Epithelial cell of proximal tubule (primary cell): ENCODE measurements around the gene KIRREL1. TPM values are rescaled to one million over a fixed set of nuclear protein-coding genes. Genes with fewer than 3 reads are reported as not detected.

Experiments used
- DNase-seq: peaks from one replicate; pipeline ENCODE4 v3.0.0-alpha.2; 2011; ENCODE audit warnings: low read depth
- H3K4me3 ChIP-seq: 2 replicates; pipeline ENCODE4 v1.5.1; 2011; ENCODE audit warnings: low read depth, mild to moderate bottlenecking, low read length
- total RNA-seq: library from RNA; depleted of rRNA; stranded (reverse); fragments of >200 nt; gene quantifications from 2 replicates; pipeline ENCODE4 v1.2.3, GENCODE V29; 2015
- TF ChIP-seq, protein P1 (sequence below): conservative IDR thresholded peaks from 2 replicates; pipeline ENCODE4 v1.5.1; 2012; ENCODE audit warnings: low read depth, mild to moderate bottlenecking, low read length

KIRREL1 gene
- total RNA-seq, 1 donor from 2014 or later: 194 TPM

GRCh38 chr1:158104891-158105290 lies 111.4 kb downstream of the KIRREL1 start:
- no peak for DNase-seq
- H3K4me3 ChIP-seq: no peak overlapping the region
- TF ChIP-seq, protein P1, sequence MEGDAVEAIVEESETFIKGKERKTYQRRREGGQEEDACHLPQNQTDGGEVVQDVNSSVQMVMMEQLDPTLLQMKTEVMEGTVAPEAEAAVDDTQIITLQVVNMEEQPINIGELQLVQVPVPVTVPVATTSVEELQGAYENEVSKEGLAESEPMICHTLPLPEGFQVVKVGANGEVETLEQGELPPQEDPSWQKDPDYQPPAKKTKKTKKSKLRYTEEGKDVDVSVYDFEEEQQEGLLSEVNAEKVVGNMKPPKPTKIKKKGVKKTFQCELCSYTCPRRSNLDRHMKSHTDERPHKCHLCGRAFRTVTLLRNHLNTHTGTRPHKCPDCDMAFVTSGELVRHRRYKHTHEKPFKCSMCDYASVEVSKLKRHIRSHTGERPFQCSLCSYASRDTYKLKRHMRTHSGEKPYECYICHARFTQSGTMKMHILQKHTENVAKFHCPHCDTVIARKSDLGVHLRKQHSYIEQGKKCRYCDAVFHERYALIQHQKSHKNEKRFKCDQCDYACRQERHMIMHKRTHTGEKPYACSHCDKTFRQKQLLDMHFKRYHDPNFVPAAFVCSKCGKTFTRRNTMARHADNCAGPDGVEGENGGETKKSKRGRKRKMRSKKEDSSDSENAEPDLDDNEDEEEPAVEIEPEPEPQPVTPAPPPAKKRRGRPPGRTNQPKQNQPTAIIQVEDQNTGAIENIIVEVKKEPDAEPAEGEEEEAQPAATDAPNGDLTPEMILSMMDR: no peak

DNA sequence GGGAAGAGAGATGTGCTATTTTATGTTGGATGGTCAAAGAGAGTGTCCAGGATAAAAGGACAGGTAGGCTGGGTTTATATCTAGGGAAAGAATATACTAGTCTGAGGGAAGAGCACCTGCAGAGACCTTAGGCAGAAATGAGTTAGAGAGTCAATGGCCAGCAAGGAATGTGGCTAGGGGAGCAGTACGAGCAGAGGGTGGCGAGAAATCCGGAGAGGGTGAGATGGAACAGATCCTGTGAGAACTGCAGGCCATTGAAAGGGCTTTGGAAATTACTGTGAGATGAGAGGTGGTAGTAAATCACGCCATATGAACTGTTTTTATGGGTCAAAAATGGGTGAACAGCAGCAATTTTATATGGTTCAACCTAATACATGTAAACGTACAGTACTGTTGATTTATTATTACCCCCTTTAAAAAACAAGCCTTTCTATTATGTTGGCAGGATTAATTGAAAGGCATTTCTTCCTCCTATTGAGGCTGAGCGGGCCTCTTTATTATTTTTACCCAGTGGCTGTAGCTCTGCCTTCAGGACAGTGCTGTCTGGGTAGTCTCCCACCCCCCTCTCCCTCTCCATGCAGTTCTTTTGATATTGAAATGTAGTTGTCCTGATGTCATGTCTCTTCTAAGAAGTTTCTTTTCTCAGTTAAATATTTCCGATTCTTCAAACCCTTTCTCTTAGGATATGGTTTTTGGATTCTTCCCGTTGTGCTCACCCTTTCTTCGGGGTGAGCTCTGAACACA lies 112.1 kb downstream of the KIRREL1 start:
- H3K4me3 ChIP-seq: no peak overlapping the region
- DNase-seq: no peak
- TF ChIP-seq, protein P1: no peak

DNA sequence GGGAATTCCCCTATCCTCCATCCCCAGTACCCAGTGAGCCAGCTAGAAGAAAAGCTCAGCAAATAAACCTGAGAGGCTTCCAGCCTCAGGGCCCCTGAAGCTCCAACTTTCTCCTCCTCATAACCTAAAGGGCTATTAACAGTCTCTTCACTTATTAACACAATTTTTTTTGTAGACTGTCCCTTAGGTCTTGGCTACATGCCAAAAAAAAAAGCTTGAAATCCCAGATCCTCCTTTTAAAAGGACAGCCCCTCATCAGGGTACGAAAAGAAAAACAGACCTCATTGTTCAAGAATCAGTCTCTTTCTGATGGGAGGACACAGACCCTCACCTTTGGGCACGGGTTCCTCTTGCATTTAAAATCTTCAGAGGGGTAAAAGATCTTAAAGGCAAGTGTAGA lies 114.5 kb downstream of the KIRREL1 start:
- H3K4me3 ChIP-seq: no peak overlapping the region
- DNase-seq: no peak

DNA sequence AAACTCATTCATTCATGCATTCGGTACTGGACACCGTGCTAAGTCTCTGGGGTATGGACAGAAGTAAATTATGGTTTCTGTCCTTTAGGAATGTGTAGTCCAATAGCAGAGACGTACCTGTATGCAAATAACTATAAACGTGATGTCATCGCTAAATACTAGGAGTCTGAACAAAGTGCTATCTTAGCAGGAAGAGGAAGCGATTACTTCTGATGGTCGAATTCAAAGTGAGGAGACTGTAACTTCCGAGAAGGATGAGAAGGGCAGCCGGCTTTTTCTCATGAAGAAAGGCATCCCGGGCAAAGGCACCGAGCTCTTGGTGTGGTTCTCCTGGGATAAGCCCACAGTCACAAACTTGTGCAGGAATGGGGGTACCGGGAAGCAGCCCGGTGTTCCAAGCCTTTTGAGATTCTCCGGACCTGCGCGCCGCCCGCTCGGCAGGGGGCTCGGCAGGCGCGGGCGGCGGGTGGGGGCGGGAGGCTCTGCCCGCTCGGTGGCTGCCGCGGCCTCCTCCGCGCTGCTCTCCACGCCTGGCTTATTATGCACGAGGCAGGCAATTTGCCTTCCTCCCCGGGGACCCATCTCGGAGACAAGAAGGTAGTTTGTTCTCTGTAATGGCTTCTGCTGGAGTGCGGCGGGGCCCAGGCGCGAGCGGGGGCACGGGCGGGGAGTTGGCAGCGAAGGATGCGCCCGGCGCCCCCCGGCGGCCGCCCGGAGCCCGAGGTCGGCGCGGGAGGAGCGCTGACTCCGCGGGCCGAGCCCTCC lies 119.7 kb downstream of the KIRREL1 start:
- peak overlapping the region; percentile 63 for H3K4me3 ChIP-seq
- TF ChIP-seq, protein P1: peak; percentile 32
- DNase-seq: no peak

More for the DNA sequence above, 114.5 kb downstream of the KIRREL1 start:
- TF ChIP-seq, protein P1: no peak

GRCh38 chr1:158113759-158114127 lies 120.3 kb downstream of the KIRREL1 start:
- TF ChIP-seq, protein P1: no peak
- no peak for DNase-seq
- peak overlapping the region; percentile 63 for H3K4me3 ChIP-seq

DNA sequence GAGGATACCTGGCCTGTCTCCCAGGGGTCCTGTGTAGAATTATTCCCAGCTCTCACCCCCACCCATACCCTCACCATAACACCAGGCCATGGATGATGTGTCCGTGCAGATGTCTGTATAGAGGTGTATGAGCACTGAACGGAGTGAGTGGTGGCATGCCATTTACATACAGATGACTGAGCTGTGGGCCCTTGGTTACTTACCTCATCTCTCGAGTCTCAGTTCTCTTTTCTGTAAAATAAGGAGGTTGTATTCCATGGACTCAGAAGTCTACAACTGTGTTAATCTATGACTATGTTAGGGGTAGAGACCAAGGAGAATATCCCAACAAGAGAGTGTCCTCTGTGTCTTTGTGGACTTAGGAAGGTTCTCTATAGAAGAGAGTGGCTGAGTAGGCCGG lies 121.7 kb downstream of the KIRREL1 start:
- no peak for DNase-seq
- TF ChIP-seq, protein P1: no peak
- no peak overlapping the region for H3K4me3 ChIP-seq
